ENCODE results near the gene NUTF2. TPM values are rescaled to one million over a fixed set of nuclear protein-coding genes. Genes with fewer than 3 reads are reported as not detected.

Gene NUTF2
- total and polyA plus RNA-seq, 2 of the 8 experiments (the other 6 are each of a cell fraction or from before 2014, with no cell fraction given) = 219 to 377 TPM

DNA sequence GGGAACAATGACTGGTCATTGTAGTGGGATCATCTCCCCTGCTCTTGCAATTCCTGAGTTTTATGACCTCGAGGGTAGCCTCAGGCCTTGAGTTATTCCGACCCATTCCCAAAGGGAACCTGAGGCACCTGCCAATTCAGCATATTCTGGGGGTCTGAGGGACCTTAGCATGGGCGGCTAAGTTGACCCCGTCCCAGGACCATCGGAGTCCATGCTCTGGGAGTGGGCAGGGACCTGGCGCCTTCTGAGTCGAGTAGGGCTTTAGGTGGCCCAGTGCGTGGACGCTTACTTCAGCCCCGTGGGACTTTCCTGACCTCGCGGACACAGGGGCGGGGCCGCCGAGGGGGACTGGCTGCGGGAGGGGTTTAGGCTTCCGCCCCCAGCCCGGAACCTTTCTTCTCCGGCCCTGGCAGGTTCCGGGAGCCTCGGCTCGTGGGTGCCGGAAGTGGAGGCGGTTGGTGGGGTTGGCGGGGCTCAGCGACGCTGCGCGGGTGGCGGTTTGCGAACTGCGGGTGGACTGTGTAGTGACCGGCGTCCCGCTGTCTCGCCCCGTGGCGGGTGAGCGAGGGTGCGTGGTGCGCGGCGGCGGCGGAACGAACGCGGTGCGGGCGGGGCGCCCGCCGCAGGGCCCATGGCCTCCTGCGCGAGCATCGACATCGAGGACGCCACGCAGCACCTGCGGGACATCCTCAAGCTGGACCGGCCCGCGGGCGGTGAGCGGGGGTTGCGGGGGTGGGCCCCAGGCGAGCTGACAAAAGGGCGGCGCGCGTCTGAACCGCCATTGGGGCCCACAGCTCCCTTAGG, 26.1 kb downstream of the NUTF2 start, which contains the start of gene EDC4 (continued):
- TF ChIP-seq USF2 (IDR thresholded peaks at IDR 0.05; ENCODE audit: low read length) (0 out of 2 replicates have a peak, but pooled peaks have one; percentile 5), SIRT6 (IDR thresholded peaks at IDR 0.05; ENCODE audit: low read length) (no peak), YY1 (IDR thresholded peaks at IDR 0.05; ENCODE audit: low read depth, low read length) (no peak), ATF2 (IDR thresholded peaks at IDR 0.05; ENCODE audit: low read length) (0 out of 2 replicates have a peak, but pooled peaks have one; percentile 11), EGR1 (IDR thresholded peaks at IDR 0.05; ENCODE audit: borderline replicate concordance, low read depth, low read length) (peak; percentile 66; the same call in 1 of the 2 replicates), BCL11A (IDR thresholded peaks at IDR 0.05; ENCODE audit: low read depth in 2 of 2, low read length in 2 of 2) (no peak), JUND (IDR thresholded peaks at IDR 0.05; ENCODE audit: low read length) (no peak), SIX5 (IDR thresholded peaks at IDR 0.05; ENCODE audit: low read depth, low read length) (peak; percentile 23; the same call in 1 of the 2 replicates), BRCA1 (IDR thresholded peaks at IDR 0.05; ENCODE audit: low read depth, low read length) (no peak), POU5F1 (IDR thresholded peaks at IDR 0.05; ENCODE audit: low read depth, low read length) (no peak), POLR2A (IDR thresholded peaks at IDR 0.05; ENCODE audit: control extremely low read depth in 1 of 2, low read depth in 2 of 2, low read length in 2 of 2) (peak in 1 of 2 experiments; percentile 74; a peak in 2 of 3 replicates), GTF2F1 (IDR thresholded peaks at IDR 0.05; ENCODE audit: borderline replicate concordance, low read depth, low read length) (0 out of 2 replicates have a peak, but pooled peaks have one; percentile 63), TAF7 (optimal IDR thresholded peaks at IDR 0.05; ENCODE audit: borderline replicate concordance, low read depth, low read length) (no peak), SP1 (IDR thresholded peaks at IDR 0.05; ENCODE audit: low read depth, low read length) (0 out of 2 replicates have a peak, but pooled peaks have one; percentile 43), CBX8 (IDR thresholded peaks at IDR 0.05; ENCODE audit: borderline replicate concordance, low read depth, low read length) (no peak), CTBP2 (IDR thresholded peaks at IDR 0.05; ENCODE audit: borderline replicate concordance, insufficient read depth, insufficient read length, low read length) (no peak), HDAC2 (IDR thresholded peaks at IDR 0.05; ENCODE audit: borderline replicate concordance in 1 of 2, low read depth in 2 of 2, low read length in 2 of 2) (peak in 1 of 2 experiments; percentile 86; a peak in 1 of 4 replicates), KDM5A (IDR thresholded peaks at IDR 0.05; ENCODE audit: low read length) (peak; percentile 59), MAX (IDR thresholded peaks at IDR 0.05) (peak; percentile 36), ZNF274 (IDR thresholded peaks at IDR 0.05; ENCODE audit: borderline replicate concordance, extremely low read depth, low read length) (no peak), CHD1 (IDR thresholded peaks at IDR 0.05; ENCODE audit: low read depth, low read length) (no peak)
